ENCODE measurements around the gene WSCD2.
A peak's percentile ranks its signal among the peaks of the same experiment; 100 is the strongest.

Gene WSCD2

DNA sequence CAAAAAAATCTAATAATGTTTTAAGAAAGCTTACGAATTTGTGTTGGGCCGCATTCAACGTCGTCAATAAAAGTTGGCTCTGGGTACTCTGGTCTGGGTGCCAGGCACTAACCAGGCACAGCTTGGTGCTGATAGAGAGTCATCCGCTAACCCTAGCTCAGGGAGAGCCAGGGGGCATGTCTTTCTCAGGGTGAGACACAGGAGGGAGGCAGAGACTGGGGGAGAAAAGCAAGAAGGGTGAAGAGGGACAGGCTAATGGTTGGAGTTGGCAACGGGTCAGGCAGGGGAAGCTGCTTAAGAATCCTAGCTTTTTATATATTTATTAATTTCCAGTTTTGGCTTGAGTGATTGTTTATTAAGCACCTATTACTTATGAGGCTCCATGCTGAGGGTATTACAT is 105.1 kb downstream of the WSCD2 start:
- peak; percentile 40 to 71 for DNase-seq
- no peaks in the 10 kb centered on the region for H3K36me3 ChIP-seq
- H3K9me3 ChIP-seq, result no peaks in the 10 kb centered on the region
- no peak overlapping the region for H3K4me3 ChIP-seq
- intact Hi-C loops (cut with DNase I; ENCODE audit: low total_unique reads), result no loop called here
- H3K27me3 ChIP-seq, result peaks cover 0 to 3% of the 10 kb centered on the region in 2 donors
- peaks cover 0 to 9% (median 1%) of the 10 kb centered on the region in 4 donors for H3K4me1 ChIP-seq
- no peak overlapping the region for H3K27ac ChIP-seq
- peak; percentile 62 for TF ChIP-seq CTCF (IDR thresholded peaks at IDR 0.05)

DNA sequence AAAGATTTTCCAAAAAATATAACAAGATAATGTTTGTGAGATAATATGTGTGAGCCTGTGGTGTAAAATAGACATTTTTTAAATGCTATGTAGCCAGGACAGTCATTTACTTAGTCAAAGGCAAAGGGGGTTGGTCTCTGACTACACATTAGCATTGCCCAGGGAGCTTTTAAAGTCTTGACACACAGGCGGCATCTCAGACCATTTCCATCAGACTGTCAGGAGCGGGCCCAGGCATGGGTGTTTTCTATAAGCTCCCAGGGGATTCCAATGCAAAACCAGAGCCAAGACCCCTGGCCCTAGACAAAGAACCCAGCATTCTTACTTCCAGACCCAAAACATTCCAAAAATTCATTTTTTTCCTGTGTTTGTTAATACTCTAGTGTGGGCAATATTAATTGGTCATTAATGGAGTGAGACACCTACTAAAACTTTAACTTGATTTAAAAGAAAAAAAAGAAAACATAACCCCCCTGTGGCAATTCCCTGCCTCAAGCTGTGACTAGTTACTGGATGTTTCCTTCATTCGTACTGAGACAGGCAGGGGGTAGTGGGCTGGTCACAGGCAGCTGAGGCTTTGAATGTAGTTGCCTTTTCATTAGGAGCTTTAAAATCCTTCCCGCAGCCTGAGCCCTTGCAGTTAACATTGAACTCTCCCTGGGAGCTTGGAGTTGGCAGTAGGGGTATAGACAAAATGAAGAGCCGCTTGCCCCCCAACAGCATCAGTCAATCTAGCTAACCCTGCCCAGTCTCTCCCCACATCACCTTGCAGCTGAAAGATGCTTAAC is 106.3 kb downstream of the WSCD2 start:
- DNase-seq, result no peak
- H3K36me3 ChIP-seq, result no peaks in the 10 kb centered on the region
- peaks cover 0 to 3% of the 10 kb centered on the region in 2 donors for H3K27me3 ChIP-seq
- peaks cover 0 to 9% (median 1%) of the 10 kb centered on the region in 4 donors for H3K4me1 ChIP-seq
- H3K4me3 ChIP-seq, result no peak overlapping the region
- H3K27ac ChIP-seq, result no peak overlapping the region
- no peaks in the 10 kb centered on the region for H3K9me3 ChIP-seq
- no peak for TF ChIP-seq CTCF (IDR thresholded peaks at IDR 0.05)
- intact Hi-C loops (cut with DNase I; ENCODE audit: low total_unique reads), result no loop called here

DNA sequence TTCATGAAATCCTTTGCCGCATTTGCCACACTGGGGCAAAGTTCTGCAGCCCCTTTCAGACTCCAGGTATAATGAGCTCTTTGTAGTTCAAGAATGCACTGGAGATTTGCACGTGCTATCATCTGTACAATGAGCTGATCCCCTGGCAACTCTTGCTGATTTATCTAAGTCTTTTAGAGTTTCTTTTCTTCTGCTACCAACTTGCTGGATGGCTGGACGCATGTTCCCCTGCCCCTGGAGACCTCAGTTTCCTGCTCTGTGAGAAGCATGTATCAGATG is 106.8 kb downstream of the WSCD2 start:
- H3K27me3 ChIP-seq, result peaks cover 0 to 3% of the 10 kb centered on the region in 2 donors
- no peak for DNase-seq
- no peak overlapping the region for H3K4me3 ChIP-seq
- H3K27ac ChIP-seq, result no peak overlapping the region
- intact Hi-C loops (cut with DNase I; ENCODE audit: low total_unique reads), result no loop called here
- H3K9me3 ChIP-seq, result no peaks in the 10 kb centered on the region
- no peaks in the 10 kb centered on the region for H3K36me3 ChIP-seq
- no peak for TF ChIP-seq CTCF (IDR thresholded peaks at IDR 0.05)
- peaks cover 0 to 9% (median 1%) of the 10 kb centered on the region in 4 donors for H3K4me1 ChIP-seq

DNA sequence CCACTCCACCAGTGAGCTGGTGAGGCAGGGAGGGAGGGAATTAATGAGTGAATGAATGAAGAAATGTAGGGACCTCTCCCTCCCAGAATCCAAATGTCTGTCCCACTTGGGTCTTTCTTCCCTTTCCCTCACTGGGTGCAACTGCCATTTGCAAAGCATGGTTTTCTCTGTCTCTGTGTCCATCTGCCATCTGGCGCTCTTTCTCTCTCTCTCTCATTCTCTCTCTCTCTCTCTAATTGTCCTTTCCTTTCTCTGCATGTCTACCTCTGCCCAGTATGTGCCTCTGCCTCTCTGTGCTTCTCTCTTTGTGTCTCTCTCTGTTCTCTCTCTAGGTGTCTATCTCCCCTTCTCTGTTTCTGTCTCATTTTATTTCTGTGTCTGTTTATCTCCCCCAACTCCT is 107.3 kb downstream of the WSCD2 start:
- DNase-seq, result no peak
- Histone ChIP-seq H3K9me3 (no peaks in the 10 kb centered on the region), H3K4me1 (peaks cover 0 to 9% (median 1%) of the 10 kb centered on the region in 4 donors), H3K36me3 (no peaks in the 10 kb centered on the region), H3K27me3 (peaks cover 0 to 3% of the 10 kb centered on the region in 2 donors), H3K27ac (no peak overlapping the region), H3K4me3 (no peak overlapping the region)
- intact Hi-C loops (cut with DNase I; ENCODE audit: low total_unique reads), result no loop called here
- TF ChIP-seq CTCF (IDR thresholded peaks at IDR 0.05), result no peak

DNA sequence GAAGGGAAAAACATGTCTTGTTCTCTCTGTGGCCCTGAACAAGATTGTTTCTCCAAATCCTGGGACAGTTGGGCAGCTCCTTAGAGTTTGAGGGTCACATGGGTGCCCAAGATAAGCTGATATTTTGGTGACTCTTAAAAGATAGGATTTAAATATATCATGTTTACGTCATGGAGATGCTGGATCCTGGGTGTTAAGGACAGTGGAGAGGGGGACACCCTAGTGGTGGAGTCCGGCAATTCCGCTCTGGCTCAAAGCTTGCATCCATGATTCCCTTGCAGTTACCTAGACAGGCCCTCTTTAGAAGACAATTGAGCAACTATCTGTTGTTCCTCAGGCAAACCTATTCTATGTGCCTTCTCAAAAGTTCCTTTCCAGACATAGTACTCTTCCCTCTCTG is 108.2 kb downstream of the WSCD2 start:
- no peaks in the 10 kb centered on the region for H3K9me3 ChIP-seq
- intact Hi-C loops (cut with DNase I; ENCODE audit: low total_unique reads), result no loop called here
- H3K27me3 ChIP-seq, result peaks cover 0 to 3% of the 10 kb centered on the region in 2 donors
- no peak for TF ChIP-seq CTCF (IDR thresholded peaks at IDR 0.05)
- H3K27ac ChIP-seq, result no peak overlapping the region
- no peaks in the 10 kb centered on the region for H3K36me3 ChIP-seq
- no peak overlapping the region for H3K4me3 ChIP-seq
- no peak for DNase-seq
- H3K4me1 ChIP-seq, result peaks cover 0 to 9% (median 1%) of the 10 kb centered on the region in 4 donors
